Coronary artery (tissue), 2 donors: ENCODE measurements around the gene ZNF786.

Experiments used
- DNase-seq: peaks from one replicate; pipeline ENCODE4 v3.0.0-alpha.2; 2017; ENCODE audit warnings: low spot score
- H3K27ac ChIP-seq, 2 donors: fragments of 200-600 bp; sonication (generic); one replicate each; pipeline ENCODE4 v1.5.1; 2016 to 2019
- H3K4me3 ChIP-seq: fragments of 200-600 bp; sonication (generic); 2 replicates; pipeline ENCODE4 v1.5.1; 2016; ENCODE audit warnings: mild to moderate bottlenecking, moderate library complexity
- CTCF ChIP-seq: fragments of 200-600 bp; sonication (generic); IDR thresholded peaks from one replicate; pipeline ENCODE4 v1.5.1; 2019; ENCODE audit warnings: antibody characterized with exemption

The ZNF786 gene

DNA sequence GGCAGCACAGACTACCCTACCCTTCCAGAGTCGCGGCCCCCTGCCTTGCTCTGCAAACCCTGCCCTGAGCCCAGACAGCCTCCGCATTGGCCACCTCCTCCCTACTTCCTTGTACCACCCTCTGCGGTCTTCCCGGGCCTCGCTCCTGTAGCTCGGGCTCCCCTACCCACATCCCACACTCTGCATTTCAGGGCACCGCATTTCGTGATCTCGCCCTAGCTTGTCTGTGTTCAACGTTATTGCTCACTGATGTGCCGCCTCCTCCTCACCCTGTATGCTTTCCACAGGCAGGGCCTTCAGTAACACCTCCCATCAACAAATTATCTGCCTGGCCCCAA lies 68.8 kb downstream of the ZNF786 start:
- DNase-seq: no peak
- H3K4me3 ChIP-seq: no peak overlapping the region
- no peak for TF ChIP-seq CTCF
- H3K27ac ChIP-seq: no peak overlapping the region

DNA sequence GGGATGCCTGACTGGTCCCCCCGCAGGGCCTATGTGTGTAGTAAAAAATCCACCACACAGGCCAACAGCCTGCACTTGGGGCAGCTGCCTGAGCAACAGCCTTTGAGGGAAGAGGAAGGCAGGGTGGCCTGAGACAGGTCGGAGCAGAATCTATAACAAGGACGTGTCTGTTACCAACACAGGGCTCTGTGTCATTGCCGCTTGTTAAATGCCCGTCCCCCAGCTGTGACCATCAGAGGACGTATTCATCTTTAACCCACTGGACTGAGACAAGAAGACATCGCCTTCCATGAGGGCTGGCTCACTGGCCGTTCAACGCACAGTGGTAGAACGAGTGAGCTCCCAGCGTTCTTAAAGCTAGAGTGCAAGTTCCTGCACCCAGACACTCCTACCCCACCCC lies 70.0 kb downstream of the ZNF786 start:
- no peak for DNase-seq
- Histone ChIP-seq H3K4me3 (no peak overlapping the region), H3K27ac (no peak overlapping the region)
- TF ChIP-seq CTCF: no peak
